HG02840 (cell line): ENCODE data around the gene APBA2.

Experiments used
- ATAC-seq: cut with Tn5 transposase; IDR thresholded peaks from one replicate; pipeline ENCODE4 v1.9.1; 2021; ENCODE audit warnings: mild to moderate bottlenecking, moderate library complexity, moderate number of reproducible peaks; ENCODE audit not compliant: unreplicated experiment, low FRiP score

The APBA2 gene

DNA sequence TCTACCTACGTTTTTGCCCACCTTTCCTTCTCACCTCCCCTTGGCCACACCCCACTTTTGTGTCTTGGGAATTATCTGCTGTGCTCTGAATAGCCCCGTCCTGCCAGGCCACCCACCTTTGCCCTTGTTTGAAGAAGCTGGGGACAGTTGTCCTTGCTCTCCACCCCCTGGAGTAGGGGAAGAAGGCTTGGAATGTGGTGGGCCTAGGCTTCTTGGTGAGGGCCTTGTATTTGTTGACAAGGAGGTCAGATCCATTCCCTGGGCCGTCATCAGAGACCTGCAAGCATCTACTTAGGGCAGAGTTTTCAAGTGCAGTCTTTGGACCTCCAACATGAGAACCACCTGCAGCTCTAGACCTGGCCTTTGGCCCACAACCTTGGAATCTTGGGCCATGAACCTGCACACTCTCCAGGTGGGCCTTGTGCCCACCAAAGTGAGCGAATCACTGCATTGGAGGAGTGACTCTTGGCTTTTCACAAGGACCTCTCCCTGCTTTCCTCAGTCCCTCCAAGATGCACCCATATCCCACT is 160.6 kb downstream of the APBA2 start:
- ATAC-seq, result no peak

DNA sequence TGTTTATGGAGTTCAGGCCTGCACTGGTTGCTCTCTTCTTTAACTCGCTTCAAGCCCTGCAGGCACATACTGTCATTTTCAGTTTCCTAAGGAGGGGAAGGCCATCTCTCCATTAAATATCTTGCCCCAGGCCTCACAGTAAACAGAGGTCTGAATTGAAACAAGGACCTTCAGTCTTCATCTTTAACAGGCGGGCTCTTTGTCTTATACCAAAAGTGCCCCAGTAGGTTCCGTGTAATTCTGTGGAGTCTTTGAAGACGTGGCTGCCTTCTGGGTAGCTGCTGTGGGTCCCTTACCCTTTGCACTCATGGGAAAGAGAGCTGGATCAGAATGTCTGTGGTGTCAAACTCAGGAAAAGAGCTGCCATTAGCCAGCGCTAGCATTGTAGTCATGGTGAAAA is 161.2 kb downstream of the APBA2 start:
- no peak for ATAC-seq

DNA sequence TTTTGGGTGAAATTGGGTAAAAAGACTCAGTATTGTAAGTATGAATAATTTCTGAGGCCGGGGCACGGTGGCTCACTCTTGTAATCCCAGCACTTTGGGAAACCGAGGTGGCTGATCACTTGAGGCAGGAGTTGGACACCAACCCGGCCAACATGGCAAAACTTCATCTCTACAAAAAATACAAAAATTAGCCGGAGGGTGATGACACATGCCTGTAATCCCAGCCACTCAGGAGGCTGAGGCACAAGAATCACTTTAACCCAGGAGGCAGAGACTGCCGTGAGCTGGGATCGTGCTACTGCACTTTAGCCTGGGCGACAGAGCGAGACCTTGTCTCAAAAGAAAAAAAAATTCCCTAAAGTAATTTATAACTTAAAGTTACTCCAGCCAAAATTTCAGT is 162.2 kb downstream of the APBA2 start:
- no peak for ATAC-seq

DNA sequence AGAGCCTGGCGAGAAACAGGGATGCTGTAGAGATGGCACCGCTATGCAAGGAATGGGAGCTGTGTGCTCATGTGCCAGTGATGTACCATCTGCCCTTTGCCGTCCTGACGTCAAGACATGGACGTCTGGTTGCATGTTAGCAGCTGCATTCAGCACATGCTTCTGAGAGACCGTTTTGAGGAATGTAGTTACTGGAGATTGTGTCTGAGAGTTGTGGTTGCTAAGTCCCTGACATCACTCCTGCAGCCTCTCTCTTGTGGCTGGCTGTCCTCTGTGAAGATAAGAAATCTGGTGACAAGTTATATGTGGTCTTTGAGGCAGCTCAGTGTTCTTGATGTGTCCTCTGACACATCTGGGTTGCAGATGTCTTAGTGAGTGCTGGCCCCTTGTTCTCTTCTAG is 165.1 kb downstream of the APBA2 start:
- ATAC-seq, result no peak

DNA sequence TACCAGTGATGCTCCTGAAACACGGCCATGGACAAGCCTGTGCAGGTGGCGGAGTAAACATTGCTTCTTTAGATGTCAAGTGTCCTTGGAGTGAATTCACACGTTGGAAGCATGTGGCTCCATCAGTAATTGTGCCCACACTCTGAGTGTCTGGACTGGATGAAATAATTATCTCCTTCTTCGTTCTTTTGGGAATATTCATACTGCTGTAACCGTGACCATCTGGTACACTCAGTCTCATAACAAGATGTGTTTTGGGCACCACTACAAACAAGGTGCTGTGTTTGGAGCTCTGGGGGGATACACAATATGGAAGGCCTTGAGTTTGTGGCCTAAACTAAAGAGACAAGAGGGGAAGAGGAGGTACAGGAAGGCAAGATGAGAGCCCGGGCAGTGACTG is 165.6 kb downstream of the APBA2 start:
- no peak for ATAC-seq

DNA sequence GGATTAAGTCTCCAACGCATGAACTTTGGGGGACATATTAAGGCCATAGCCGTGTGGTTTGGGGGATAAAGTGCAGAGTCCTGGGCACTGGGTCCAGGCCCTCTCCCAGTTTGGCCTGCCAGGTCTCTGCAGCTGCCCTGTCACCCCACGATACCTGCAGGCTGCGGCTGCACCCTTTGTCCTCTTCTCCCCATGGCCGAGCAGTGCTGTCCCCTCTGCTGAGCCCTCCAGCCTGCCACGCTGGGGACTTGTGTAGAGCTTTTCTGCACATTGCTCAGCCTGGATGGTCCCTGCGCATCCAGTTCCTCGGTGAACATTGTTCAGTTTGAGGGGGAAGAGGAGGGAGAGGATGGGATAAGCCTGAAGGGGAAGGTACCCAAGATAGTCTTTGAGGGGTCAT is 167.2 kb downstream of the APBA2 start:
- ATAC-seq, result no peak

DNA sequence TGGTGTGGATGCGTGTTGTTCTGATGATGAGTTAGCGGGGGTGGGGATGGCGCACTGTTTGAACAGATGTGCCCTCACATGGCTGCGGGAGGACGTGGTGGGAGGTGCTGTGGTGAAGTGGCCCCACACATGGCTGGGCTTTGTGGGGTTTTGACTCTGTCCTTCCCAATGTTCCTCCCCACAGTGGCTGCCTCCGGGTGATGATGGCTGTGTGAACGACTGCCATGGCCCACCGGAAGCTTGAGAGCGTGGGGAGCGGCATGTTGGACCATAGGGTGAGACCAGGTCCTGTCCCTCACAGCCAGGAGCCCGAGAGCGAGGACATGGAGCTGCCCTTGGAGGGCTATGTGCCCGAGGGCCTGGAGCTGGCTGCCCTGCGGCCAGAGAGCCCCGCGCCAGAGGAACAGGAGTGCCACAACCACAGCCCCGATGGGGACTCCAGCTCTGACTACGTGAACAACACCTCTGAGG is 167.9 kb downstream of the APBA2 start:
- no peak for ATAC-seq

DNA sequence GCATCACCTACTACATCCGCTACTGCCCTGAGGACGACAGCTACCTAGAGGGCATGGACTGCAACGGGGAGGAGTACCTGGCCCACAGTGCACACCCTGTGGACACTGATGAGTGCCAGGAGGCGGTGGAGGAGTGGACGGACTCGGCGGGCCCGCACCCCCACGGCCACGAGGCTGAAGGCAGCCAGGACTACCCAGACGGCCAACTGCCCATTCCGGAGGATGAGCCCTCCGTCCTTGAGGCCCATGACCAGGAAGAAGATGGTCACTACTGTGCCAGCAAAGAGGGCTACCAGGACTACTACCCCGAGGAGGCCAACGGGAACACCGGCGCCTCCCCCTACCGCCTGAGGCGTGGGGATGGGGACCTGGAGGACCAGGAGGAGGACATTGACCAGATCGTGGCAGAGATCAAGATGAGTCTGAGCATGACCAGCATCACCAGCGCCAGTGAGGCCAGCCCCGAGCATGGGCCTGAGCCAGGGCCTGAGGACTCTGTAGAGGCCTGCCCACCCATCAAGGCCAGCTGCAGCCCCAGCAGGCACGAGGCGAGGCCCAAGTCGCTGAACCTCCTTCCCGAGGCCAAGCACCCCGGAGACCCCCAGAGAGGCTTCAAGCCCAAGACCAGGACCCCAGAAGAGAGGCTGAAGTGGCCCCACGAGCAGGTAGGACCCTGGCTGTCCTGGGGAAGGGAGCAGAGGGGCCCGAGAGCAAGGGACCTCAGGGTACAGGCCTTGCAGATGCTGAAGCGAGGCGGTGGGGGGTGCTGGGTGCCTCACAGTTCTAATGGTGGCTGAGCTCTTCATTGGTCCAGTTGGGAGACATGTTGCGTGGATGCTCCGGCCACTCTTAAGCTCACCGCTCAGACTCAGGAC is 168.6 kb downstream of the APBA2 start:
- ATAC-seq, result no peak

DNA sequence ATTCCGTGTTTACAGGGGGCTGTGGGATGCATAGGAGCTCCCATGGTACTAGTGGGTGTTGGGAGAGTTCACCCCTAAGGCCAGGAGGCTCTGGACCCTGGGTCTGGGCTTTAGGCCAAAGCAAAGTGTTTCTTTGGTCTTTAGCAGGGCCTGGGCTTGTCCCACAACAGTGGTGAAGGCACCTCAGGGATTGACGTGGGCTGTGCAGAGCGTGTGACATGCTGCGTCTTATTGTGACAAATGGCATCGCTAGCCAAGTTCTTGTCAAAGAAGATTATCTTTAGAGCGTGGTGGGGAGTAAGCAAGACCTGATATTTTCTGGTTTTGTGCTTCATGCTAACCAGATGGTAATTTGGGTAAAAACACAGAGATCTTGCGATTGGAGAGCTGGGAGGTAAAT is 170.1 kb downstream of the APBA2 start:
- ATAC-seq, result no peak

DNA sequence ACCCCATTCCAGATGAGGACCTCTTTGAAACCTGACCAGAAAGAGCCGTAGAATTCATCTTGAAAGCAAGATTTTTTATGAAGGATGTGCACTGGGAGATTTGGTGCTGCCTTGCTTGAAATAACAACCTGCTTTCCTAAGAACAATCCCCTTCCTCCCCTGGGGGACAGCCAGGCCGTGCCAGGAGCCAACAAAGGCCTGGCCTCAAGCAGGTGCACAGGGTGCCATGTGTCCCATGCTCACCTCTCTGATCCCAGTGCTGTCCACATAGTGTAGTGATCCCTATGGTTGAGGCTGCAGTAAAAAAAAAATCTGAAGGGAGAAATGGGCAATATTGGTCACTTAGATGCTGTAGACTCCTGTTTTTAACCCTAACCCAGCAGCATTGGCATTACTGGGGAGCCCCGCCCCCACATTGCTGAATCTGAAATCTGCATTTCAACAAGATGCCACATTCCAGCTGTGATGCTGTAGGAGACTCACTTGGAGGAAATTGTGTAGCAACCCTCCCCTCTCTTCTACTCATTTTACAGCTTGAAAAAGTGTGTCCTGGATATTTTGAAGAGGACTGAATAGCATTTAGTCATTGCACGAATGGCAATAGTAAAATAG is 171.2 kb downstream of the APBA2 start:
- no peak for ATAC-seq

DNA sequence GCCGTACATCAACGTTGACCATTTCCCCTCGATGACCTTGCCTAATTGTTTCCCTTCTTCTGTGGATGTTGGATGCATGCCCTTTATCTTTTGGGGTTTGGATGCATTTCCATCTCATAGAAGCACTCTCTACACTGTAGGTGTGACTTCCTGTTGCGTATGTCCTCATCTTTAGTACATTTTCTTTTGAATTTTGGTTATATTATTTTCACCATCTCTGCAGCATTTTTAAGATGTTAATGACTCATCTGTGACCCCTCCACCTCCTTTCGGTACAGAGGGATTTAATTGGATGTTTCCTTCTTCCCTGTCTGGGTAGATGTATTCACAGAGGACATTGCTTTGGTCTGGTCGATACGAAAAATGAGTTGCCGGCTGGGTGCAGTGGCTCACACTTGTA is 172.1 kb downstream of the APBA2 start:
- ATAC-seq, result no peak

DNA sequence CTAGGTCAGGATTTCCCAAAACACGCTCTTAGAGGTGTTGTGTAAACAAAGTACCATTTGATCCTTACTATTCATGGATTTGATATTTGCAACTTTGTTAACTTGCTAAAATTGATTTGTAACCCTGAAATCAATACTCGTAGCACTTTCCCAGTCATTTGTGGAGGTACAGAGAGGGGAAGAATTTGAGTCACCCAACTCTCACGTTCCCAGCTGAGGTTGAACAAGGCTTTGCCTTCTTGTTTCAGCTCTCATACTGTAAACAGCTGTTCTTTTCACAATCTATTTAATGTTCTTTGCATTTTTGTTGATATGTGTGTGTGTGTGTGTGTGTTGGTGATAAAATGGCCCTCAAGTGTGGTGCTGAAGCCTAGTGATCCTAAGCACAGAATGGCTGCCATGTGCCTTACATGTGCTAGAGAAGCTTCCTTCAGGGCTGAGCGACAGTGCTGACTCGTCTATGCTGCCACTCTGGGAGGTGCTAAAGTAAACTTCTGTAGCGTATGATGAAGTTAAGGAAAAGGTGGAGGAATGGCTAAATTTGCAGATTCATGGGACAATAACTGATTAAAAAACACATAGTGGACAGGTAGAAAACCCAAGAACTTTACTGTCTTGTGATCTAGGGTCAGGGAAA is 173.2 kb downstream of the APBA2 start:
- no peak for ATAC-seq

DNA sequence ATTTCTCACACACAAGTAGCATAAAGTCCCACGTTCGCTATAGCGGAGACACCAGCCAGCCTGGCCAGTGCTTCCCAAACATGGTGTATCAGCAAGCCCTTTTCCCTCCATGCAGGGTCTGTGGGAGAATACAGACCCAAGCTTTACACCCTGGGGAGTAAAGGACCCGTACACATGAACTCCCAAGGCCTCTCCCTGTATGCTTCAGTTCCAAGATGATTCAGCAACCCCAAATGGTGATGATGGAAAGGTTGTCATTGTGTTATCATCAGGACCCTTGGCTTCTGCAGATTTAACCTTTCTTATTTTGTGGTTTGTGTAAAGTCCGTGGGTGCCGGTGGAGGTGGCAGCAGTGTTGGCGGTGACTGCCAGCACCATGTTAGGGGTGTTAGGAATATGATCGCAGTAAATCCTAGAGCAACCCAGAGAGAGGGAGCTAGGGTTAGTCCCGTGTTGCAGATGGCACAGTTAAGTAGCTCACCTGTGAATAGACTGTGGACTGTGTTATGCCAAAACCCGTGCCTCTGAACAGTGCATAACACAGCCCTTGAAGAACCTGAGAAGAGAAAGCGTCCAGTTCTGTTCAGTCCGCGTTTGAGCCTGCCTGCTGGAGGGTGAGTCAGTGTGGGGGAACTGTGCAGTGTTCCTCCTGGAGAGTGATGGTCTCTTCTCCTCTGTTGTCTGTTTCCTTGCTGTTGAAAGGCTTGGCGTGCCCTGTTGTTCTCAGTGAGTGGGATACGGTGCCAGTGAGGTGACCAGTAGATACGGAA is 174.3 kb downstream of the APBA2 start:
- ATAC-seq, result no peak

DNA sequence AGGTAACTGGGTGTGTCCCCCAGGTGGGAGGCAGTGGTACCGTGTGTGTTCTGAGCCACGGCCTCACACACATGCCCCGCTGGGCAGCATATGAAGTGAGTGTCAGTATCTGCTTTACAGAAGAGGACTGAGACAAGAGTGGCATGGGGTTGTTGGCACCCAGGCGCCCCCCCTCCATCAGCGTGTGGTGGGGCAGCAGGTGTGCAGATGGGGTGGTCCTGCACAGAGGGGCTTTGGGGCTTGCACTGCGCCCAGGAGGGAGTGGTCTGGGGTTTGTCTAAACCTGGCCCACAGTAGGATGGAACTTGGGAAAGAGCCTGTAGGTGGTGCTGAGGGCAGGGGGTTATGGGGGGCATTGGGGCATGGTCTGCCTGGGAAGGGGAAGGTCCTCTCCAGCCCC is 176.0 kb downstream of the APBA2 start:
- no peak for ATAC-seq

DNA sequence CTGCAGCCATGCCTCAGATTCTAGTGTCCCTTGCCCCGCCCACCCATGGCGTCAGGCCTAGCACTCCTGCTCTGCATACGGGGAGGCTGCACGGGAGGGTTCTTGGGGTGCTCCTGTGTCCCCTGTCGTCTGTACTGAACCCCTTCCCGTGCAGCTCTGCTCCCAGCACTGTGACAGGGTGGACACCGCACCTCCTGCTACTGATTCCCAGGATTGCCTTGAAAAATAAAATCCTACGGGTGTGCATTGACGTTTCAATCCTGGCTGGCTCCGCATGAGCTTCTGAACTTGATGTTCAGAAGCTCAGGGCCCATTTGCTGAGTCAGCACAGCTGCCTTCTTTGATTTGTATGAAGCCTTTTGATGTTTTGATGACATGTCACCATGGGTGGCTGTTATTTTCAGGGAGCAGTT is 176.4 kb downstream of the APBA2 start:
- ATAC-seq, result no peak

DNA sequence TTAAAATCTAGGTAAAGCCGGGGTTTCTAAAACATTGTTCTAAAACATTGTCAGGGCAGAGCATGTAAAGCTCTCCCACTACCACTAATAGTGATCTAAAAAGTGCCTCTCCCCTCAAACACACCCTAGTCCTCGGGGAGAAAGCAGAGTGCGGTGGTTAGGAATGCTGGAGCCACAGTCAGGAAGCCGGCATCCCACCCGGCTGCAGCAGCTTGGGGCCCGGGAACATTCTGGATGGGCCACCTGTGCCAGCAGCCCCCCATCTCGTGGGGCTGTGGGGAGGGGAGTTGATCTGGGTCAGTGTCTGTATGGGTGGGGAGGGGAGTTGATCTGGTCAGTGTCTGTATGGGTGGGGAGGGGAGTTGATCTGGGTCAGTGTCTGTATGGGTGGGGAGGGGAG is 176.9 kb downstream of the APBA2 start:
- ATAC-seq, result no peak

DNA sequence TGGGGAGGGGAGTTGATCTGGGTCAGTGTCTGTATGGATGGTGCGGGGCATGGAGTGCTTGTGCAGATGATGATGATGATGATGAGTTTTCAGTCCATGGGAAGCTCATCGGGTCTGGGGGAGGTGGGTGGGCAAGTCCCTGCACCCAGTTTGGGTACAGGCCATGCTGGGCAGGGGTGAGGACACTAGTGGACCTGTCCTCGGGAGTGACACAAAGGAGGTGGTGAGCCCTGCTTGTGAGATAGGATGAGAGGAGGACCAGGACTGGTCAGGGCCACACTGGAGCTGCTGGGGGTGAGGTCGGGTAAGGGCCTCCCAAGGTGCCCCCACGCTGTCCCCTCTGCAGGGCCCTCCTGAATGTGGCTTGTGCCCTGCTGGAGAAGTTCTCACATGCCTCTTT is 177.9 kb downstream of the APBA2 start:
- no peak for ATAC-seq

DNA sequence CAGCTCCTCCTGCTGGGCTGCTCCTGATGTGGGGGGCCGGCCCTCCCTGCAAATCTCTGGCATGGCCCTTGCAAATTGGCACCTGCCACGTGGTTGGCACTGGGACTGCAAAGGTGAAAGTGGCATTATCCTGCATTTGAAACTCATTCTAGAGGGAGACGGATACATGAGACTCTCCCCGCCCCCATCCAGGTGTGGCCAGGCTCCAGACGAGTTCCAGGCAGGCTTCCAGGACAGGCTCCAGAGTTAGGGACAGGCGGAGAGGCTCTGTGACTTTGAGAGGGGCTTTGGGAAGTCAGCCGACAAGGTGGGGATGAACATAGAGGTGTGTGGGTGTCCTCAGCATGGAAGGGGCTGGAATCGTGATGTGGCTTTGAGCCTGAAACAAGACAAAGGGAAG is 178.5 kb downstream of the APBA2 start:
- ATAC-seq, result no peak

DNA sequence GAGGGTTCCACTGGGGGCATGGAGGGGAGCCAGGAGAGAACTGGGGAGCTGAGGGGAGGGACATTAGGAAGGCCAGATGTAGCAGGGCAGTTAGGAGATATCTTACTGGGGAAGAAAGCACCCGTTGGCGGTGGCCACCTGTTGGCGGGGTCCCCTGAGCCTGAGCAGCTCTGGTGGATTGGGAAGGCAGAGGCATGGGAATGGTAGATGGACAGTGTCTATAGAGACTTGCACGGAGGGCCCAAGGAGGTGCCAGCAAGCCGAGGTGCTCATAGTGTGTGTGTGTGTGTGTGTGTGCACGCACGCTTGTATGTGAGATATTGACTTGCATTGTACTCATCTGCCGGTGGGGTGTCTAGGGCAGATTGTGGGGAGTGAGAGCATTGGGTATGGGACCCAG is 179.0 kb downstream of the APBA2 start:
- ATAC-seq, result no peak

DNA sequence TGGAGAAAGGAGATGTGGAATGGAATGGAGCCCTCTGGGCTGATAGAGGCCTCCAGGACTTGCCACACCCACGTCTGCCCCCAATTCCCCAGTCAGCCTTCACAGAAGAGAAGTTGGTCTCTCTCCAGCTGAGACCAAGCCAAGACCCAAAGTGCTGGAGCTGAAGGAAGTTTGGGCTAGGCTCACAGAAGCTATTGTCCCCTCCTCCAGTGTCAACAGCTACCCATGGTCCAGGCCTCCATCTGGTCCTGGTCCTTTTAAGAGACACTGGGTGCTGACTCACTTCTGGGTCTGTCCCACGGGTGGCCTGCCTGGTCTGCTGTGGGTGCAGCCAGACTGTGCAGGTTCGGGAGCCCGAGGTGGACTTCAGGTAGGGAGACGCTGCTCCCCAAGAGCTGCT is 179.8 kb downstream of the APBA2 start:
- ATAC-seq, result no peak

DNA sequence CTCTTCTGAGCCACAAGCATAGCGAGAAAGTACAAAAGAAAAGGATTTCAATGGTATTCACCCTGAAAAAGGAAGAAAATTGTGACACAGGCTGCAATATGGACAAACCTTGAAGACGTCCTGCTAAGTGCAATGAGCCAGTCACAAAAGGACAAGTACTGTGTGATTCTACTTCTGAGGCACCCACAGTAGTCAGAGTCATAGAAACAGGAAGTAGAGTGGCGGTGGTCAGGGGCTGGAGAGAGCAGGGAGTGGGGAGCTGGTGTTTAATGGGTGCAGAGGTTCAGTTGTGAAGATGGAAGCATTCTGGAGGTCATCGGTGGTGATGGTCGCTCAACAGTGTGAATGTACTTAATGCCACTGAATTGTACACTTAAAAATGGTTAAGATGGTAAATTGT is 180.5 kb downstream of the APBA2 start:
- ATAC-seq, result no peak
